Activated naive CD4-positive, alpha-beta T cell (primary cell): ENCODE results near the gene TAF1C.
"Not testable (repeated sequence)": the region's sequence is repeated elsewhere in the genome, so short reads cannot be mapped to it uniquely, and the experiment has no call there.

Experiments
- DNase-seq, 4 experiments: peaks; one replicate each; lab custom pipeline; 2025; lab: John Stamatoyannopoulos, UW

The TAF1C gene

DNA sequence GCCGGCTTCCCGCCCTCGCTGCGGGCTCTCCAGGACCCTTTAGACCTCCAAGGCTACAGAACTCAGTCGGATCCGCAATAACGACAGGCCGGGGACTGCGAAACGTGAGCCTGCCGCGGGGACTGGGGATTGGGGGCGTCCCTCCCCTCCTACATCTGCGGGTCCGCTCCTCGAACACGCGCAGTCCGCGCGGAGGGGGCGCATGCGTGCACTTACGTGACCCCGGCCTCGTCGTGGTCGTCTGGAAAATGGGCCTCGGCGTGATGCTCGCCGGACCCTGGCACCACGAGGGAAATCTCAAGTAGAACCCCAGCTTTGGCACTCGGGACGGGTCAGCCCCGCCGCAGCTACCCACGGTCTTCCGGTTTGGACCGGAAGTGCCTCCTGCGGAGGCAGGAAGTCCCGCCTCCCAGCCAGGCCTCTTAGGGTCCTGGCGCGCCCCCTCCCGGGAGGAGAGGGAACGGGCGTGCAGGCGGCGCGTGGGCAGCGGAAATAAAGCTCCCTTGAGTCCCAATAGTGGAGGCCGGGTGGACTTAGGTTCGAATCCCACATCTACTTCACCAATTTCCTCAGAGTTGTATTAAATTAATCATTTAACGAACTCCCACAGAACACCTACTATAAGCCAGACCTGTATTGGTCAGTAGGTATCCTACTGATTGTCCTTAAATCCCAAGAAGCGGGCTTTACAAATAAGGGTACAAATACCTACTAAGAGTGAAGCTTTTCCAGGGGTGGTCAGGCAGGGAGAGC lies at the start of gene TAF1C:
Gene TAF1C, minus strand, starts transcription at position 373 of the 753 bp plus-strand sequence. CDS start 2,069 bp downstream, outside the sequence.
- peak; percentile 84 to 88 (median 87) for DNase-seq

DNA sequence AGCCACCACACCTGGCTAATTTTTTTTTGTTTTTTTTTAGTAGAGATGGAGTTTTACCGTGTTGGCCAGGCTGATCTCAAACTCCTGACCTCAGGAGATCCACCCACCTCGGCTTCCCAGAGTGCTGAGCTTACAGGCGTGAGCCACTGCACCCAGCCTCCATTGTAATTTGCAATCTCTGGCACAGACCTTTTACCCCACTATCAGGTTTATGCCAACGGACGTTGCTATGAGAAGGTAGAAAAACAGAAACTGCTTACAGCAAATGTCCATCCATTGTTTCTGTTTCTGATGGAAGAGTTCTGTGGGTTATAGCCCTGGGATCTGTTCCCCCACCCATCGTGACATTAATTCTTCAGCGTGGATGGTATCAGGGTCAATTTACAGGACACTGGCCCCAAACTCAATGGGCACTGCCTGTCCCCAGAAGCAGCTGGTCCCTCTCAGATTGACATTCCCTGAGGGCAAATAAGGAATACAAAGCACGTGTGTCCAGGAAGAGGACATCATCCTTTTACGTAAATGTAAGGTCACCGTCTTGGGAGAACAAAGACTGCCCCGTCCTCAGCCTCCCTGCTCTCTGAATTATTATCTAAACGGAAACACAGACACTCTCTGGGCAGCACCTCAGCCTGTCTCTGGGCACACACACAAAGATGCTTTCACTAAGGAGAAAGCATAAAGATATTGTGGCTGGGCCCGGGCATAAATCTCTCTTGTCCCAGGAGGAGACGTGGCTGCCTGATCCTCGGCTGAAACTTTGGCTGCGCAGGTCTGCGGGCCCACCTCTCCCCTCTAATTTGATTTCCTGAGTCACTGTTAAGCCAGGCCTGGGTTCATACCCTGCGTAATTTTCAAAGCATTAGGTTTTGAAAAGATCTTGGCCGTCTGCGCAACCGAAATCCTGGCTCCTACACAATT lies 47.7 kb upstream of the TAF1C start:
- no peak for DNase-seq

DNA sequence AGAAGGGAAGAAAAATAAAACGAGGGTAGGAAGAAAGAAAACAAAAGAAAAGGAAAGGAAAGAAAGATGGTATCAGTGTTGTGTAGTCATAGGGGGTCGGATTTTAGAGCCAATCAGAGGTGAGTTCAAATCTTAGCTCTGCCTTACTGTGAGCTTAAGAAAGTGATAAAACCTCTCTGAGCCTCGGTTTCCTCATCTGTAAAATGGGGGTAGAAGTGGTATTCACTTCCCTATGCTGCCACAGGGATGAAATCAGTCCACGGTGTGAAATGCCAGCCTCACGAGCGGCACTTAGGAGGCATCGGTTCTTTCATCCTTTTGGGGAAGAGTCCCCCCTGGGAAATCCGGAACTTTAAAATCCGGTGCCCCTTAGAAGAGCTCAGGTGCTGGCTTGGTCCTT lies 46.9 kb upstream of the TAF1C start:
- DNase-seq, result no peak

DNA sequence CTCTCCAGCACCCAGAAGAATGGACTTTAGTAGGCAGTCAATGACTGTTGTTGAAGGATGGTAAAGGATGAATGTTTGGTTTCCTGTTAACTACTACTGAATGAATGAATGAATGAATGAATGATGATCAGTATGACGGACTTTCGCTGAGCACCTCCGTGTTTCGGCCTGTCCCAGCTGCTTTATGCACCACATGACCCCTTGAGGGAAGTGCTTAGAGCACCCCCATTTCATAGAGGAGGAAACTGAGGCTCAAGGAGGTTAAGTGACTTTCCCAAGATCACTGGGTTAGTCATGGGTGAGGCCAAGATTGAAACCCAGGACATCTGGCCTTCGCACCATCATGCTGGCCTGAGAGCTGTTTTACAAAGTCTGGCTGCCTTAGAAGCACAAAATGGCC lies 46.1 kb upstream of the TAF1C start:
- DNase-seq, result no peak

DNA sequence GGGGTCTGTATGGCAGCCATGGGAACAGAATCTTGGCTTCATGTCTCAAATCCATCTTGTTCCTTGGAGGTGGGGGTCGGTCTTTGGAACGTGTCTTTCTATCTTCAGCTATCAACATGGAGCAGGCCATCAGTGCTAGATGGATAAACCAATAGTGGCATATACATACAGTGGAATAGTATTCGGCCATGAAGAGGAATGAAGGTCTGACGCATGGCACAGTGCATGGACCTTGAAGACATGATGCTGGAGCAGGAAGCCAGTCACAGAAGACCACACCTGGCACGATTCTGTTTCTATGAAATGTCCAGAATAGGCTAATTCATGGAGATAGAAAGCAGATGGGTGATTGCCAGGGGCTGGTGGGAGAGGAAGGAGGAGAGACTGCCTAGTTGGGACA lies 45.2 kb upstream of the TAF1C start:
- no peak for DNase-seq

DNA sequence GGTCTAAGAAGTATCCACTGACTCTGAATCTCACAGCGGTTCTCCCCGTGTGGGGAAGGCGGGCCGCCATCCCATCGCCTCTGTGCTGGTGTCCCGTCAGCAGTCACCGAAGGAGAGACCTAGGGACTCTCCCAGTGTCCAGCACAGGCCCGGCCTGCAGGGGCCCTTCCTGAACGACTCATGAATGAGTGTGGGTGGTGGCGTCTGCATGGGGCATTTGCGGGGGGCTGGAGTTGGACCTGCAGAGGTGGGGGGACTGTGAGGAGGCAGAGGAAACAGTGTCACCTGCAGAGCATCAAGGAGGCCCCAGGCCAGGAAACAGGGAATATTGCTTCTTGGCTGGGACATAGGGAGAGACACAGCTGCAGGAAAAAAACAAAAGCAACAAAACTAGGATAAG lies 42.6 kb upstream of the TAF1C start:
- DNase-seq, result no peak

DNA sequence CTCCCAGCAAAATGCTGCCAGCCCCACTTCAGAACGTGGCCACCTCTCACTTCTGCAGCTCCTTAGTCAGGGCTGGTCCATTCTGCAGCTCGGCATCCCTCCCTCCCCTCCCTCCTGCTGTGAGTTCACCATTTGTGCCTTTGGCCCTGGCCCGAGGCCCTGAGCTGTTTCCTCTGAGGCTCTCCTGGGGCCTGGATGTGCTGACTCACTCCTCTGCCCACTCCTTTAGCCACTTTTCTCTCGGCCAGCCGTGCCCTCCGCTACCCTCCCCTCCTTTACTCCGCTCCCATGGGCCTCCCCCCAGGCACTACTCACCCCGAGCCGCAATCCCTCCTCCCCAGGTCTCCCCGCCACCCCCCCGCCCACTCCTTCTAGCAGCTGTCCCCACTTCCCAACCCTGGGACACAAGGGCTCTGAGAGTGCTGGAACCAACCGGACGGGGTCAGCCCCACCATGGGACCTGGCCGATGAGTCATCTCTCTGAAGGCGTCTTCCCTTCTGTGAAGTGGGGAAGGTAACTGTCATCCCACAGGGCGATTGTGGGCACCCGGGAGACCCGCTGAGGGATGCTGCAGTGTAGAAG lies 41.5 kb upstream of the TAF1C start:
- no peak for DNase-seq

DNA sequence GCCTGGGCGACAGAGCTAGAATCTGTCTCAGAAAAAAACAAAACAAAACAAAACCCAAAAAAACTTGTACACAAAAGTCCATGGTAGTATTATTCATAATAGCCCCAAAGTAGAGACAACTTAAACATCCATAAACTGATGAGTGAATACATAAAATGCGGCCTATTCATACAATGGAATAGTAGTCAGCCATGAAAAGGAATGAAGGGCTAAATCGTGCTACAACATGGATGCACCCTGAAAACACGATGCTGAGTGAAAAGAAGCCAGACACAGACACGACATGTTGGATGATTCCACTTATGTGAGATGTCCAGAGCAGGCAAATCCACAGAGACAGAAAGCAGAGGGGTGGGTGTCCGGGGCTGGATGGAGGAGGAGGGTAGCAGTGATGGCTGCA lies 40.7 kb upstream of the TAF1C start:
- DNase-seq, result no peak

DNA sequence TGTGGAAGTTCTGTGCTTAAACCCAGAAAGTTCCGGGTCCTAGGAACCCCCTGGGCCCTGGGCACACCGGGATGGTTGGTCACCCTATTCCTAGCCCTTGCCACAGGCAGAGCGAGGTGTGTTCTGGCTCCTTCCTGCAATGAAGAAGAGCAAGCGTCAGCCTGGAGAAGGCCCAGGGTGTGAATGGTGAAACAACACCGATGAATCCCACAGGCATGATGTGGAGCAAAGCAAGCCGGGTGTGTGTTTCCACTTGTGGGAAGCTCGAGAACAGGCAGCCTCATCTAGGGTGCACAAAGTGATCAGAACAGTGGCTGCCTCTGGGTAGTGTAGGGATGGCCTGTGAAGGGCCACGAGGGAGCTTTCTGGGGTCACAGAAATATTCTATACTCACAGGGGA lies 39.2 kb upstream of the TAF1C start:
- no peak for DNase-seq

- DNase-seq, result no peak
Measured at GRCh38 chr16:84225571-84225970, 38.7 kb upstream of the TAF1C start.

DNA sequence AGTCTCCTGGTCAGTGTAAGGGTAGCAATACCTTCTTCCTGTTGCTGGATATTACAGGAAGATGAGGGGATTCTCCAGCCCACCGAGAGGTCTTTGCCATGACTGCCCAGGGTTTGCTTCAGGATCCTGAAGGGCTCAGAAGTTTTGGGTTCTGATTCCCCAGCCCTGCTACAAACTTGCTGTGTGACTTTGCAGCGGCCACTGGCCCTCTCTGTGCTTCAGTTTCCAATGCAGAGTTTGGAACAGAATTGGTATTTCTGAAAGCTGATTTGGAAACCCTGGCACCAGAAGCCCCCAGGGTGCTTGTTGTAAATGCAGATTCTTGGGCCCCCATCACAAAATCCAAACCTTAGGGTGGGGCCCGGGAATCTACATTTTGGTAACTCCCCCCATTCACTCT lies 38.3 kb upstream of the TAF1C start:
- no peak for DNase-seq

DNA sequence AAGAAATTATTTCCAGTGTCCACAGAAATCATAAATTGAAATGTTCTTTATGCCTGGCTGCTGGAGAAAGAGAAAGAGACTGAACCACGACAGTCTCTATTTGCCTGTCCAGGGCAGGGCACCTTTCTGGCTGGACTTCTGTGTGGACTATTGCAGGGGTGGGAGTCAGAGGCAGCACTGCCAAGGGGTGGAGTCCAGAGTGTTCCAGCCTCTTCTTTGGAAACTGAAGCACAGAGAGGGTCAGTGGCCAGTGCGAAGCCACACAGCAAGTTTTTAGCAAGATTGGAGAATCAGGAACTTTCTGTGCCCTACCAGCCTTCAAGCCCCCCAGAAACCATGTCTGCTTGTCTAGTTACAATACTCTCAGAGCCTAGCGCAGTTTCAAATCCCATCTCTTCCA lies 37.7 kb upstream of the TAF1C start:
- DNase-seq, result no peak

- no peak for DNase-seq
Measured at GRCh38 chr16:84223456-84223855, 36.6 kb upstream of the TAF1C start.

DNA sequence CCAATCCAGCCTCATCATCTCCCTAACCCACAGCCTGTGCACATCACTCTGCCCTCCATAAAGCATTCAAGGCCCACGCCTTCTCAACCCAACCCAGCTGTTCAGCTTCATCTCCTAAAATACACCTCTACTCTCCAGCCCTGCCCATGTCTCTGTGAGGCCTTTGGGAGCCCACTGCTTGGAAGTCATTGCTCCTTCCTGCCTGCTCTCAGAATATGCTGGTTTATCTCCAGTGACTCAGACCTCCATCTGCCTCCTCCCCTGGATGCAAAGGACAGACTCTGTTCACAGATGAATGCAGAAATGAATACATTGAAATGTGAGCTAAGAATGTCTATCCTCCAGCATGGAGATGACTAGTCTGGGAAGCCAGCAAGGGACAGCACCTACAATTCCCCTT lies 34.0 kb upstream of the TAF1C start:
- DNase-seq, result no peak

DNA sequence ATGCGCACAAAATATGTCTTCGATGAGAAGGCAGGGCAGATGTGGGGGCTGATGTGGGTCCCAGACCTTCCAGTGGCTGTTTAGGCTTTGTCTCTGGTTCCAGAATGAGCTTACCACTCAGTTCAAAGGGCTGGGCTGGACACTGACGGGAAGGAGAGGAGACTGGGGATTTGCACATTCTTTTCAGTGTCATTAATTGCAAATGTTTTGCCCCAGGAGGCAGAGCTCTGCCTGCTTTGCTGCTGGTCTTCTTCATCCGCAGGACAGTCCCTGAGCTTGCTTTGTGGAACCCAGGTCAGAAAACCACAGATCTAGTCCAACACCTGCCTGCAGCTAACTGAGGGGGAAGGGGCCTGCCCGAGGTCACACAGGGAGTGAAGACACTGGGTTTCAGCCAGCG lies 32.1 kb upstream of the TAF1C start:
- DNase-seq, result no peak

DNA sequence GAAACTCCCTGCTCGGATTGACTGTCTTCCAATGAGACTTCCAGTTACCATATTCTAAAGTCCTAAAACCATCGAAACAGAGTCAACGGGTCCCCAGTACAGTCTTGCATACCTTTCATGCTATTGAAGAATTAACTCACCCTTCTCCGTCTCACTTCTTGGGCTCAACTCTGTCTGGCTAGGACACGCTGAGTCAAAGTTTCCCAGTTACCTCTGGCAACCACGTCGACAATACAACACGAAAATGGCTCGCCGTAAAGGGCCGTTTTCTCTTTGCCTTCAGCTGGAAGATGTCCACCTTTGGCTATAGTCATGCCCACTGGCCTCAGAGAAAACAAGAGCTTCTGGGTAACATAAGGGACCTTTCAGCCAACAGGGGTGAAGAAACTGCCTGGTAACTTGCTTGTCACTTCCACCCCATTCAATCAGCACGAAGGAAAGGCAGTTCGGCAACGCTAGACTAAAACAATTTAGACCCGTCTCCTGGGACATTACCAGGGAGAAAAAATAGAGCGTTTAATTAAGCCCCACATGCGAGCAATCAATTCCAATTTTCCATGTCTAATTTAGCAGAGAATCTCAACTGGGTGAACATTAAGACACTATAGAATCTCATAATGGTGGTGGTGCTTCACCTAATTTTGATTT lies 31.4 kb upstream of the TAF1C start:
- DNase-seq, result no peak

GRCh38 chr16:84216144-84216543 lies 29.3 kb upstream of the TAF1C start:
- not testable (repeated sequence) for DNase-seq

- no peak for DNase-seq
Measured at GRCh38 chr16:84215531-84215930, 28.7 kb upstream of the TAF1C start.

GRCh38 chr16:84214451-84215066 lies 27.7 kb upstream of the TAF1C start:
- DNase-seq, result no peak

DNA sequence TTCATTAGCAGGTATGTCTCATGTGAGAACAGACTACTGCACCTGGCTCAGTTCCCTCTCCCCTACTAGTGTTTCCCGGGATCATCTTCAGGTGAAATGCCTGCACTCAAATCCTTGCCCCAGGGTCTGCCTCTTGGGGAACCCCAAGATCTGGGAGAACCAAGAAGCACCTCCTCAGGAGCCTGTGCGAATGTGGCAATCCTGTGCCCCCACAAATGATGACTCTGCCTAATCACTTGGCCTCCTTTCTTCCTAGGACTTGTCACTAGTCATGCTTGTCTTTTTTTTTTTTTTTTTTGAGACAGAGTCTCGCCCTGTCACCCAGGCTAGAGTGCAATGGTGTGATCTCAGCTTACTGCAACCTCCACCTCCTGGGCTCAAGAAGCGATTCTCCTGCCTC lies 25.8 kb upstream of the TAF1C start:
- DNase-seq, result no peak

- no peak for DNase-seq
Measured at GRCh38 chr16:84212154-84212553, 25.3 kb upstream of the TAF1C start.

GRCh38 chr16:84209989-84210388 lies 23.1 kb upstream of the TAF1C start:
- no peak for DNase-seq
